Gastroesophageal sphincter (tissue), 3 donors: Measurements from ENCODE around the gene FBXO45.

Experiments used
- CTCF ChIP-seq, 4 experiments: fragments of 200-600 bp in 2 of 4; fragments of 450-650 bp in 2 of 4; sonication (generic) in 1 of 4; IDR thresholded peaks; one replicate each; pipeline ENCODE4 v1.5.1; 2017 to 2019; ENCODE audit warnings: antibody characterized with exemption in 4 of 4, mild to moderate bottlenecking in 2 of 4, moderate library complexity in 2 of 4
- POLR2A ChIP-seq, 2 donors: fragments of 450-650 bp; IDR thresholded peaks; one replicate each; pipeline ENCODE4 v1.6.1; 2017; ENCODE audit warnings: antibody characterized with exemption in 2 of 2, mild to moderate bottlenecking in 2 of 2, moderate library complexity in 1 of 2

- TF ChIP-seq CTCF (IDR thresholded peaks at IDR 0.05) (no peak), POLR2A (IDR thresholded peaks at IDR 0.05) (no peak)
Observed at GRCh38 chr3:196627918-196628231, 59.4 kb downstream of the FBXO45 start.
